Naive thymus-derived CD4-positive, alpha-beta T cell (primary cell): ENCODE data around the gene C10orf95. TPM values are rescaled to one million over a fixed set of nuclear protein-coding genes. Genes with fewer than 3 reads are reported as not detected.

Experiments
- ATAC-seq: fragments of 150-1000 bp; cut with Tn5 transposase; 2 replicates; pipeline ENCODE4 v1.10.0; 2021; ENCODE audit warnings: mild to moderate bottlenecking, moderate library complexity
- CTCF ChIA-PET: fragments of 350-600 bp; sonication (Branson Sonifier 250); formaldehyde crosslinking; loops from one replicate; lab custom pipeline; 2021; ENCODE audit warnings: antibody characterized with exemption; lab: Charles Lee
- POLR2A ChIA-PET: fragments of 350-600 bp; sonication (Branson Sonifier 250); formaldehyde crosslinking; loops from one replicate; lab custom pipeline; 2021; ENCODE audit warnings: antibody characterized with exemption, inconsistent platforms; lab: Charles Lee
- DNase-seq, 9 donors: peaks; one replicate each; pipeline versions ENCODE4 v3.0.0 to v3.0.0-alpha.2; 2020 to 2022; ENCODE audit warnings: mixed read lengths in 1 of 9
- H3K27ac ChIP-seq: one replicate; pipeline ENCODE4 v1.7.0; 2013; ENCODE audit warnings: mild to moderate bottlenecking, low read depth, low read length, moderate library complexity
- H3K27me3 ChIP-seq, 2 donors: one replicate each; pipeline ENCODE4 v1.7.0; 2013; ENCODE audit warnings: low read length in 2 of 2, mild to moderate bottlenecking in 2 of 2, moderate library complexity in 2 of 2; ENCODE audit not compliant: control insufficient read depth in 2 of 2, insufficient read depth in 2 of 2
- H3K36me3 ChIP-seq, 3 experiments: 1 replicate in 2 of 3; 2 replicates in 1 of 3; pipeline ENCODE4 v1.7.0; 2013; ENCODE audit warnings: low read length in 3 of 3, mild to moderate bottlenecking in 3 of 3, moderate library complexity in 1 of 3; ENCODE audit not compliant: insufficient read depth in 3 of 3, control insufficient read depth in 2 of 3
- H3K4me1 ChIP-seq, 2 donors: one replicate each; pipeline ENCODE4 v1.7.0; 2013; ENCODE audit warnings: low read length in 2 of 2, mild to moderate bottlenecking in 2 of 2, moderate library complexity in 1 of 2; ENCODE audit not compliant: control insufficient read depth in 2 of 2, insufficient read depth in 2 of 2
- H3K4me3 ChIP-seq: 2 replicates; pipeline ENCODE4 v1.7.0; 2013; ENCODE audit warnings: mild to moderate bottlenecking, low read length
- H3K9me3 ChIP-seq, 3 experiments: 1 replicate in 2 of 3; 2 replicates in 1 of 3; pipeline ENCODE4 v1.7.0; 2013; ENCODE audit warnings: low read length in 3 of 3; ENCODE audit not compliant: control insufficient read depth in 2 of 3
- H3K27ac Mint-ChIP-seq, 9 donors: one replicate each; pipeline ENCODE4 v1.8.0; 2020 to 2022; ENCODE audit warnings: mixed read lengths in 9 of 9, mild to moderate bottlenecking in 8 of 9, moderate library complexity in 5 of 9, inconsistent platforms in 2 of 9
- H3K27me3 Mint-ChIP-seq, 5 donors: one replicate each; pipeline ENCODE4 v1.8.0; 2021 to 2022; ENCODE audit warnings: mixed read lengths in 5 of 5, mild to moderate bottlenecking in 1 of 5
- H3K36me3 Mint-ChIP-seq, 5 donors: one replicate each; pipeline ENCODE4 v1.8.0; 2020 to 2022; ENCODE audit warnings: mixed read lengths in 5 of 5, mild to moderate bottlenecking in 3 of 5, inconsistent platforms in 1 of 5
- H3K4me1 Mint-ChIP-seq, 7 donors: one replicate each; pipeline ENCODE4 v1.8.0; 2020 to 2022; ENCODE audit warnings: mixed read lengths in 7 of 7, mild to moderate bottlenecking in 3 of 7, inconsistent platforms in 1 of 7
- H3K4me3 Mint-ChIP-seq, 10 donors: one replicate each; pipeline ENCODE4 v1.8.0; 2020 to 2022; ENCODE audit warnings: mild to moderate bottlenecking in 10 of 10, mixed read lengths in 10 of 10, moderate library complexity in 6 of 10, inconsistent platforms in 2 of 10
- H3K9me3 Mint-ChIP-seq, 11 donors: one replicate each; pipeline ENCODE4 v1.8.0; 2020 to 2022; ENCODE audit warnings: mixed read lengths in 11 of 11, mild to moderate bottlenecking in 4 of 11, inconsistent platforms in 1 of 11, moderate library complexity in 1 of 11
- intact Hi-C, 2 donors: fragments of 100-400 bp; cut with micrococcal nuclease; formaldehyde crosslinking; loops; one replicate each; pipeline ENCODE4 v1.15.1; 2023
- polyA plus RNA-seq, 2 donors: library from polyadenylated mRNA; unstranded; fragments of 300-500 nt; fragmentation: Illumina TruSeq; gene quantifications; one replicate each; pipeline ENCODE4 v1.2.3, GENCODE V29; 2021
- total RNA-seq, 6 experiments: library from RNA in 5 of 6; stranded (reverse) in 5 of 6; gene quantifications; 1 replicate in 5 of 6; 2 replicates in 1 of 6; pipeline ENCODE4 v1.2.3 and lab custom pipeline; 2021 to 2026

Gene C10orf95
- total and polyA plus RNA-seq, 7 experiments from 2014 or later: 0.19 to 0.78 (median 0.38) TPM; not detected in 1

GRCh38 chr10:102492344-102492939, 41.1 kb upstream of the C10orf95 start:
- Mint-ChIP-seq H3K4me3 (peak overlapping the region in 1 of 10 donors; percentile 24), H3K9me3 (no peaks in the 10 kb centered on the region), H3K27me3 (no peaks in the 10 kb centered on the region), H3K4me1 (peaks cover 2 to 42% (median 27%) of the 10 kb centered on the region in 7 donors), H3K36me3 (peaks cover 3 to 14% (median 5%) of the 10 kb centered on the region in 5 donors), H3K27ac (peak overlapping the region in 4 of 9 donors; percentile 8 to 83 (median 60))
- Histone ChIP-seq H3K4me1 (peaks cover 0 to 4% of the 10 kb centered on the region in 2 donors), H3K4me3 (no peak overlapping the region), H3K27ac (no peak overlapping the region), H3K36me3 (peaks cover 11 to 50% (median 12%) of the 10 kb centered on the region in 3 experiments), H3K27me3 (no peaks in the 10 kb centered on the region), H3K9me3 (no peaks in the 10 kb centered on the region)
- intact Hi-C loops: no loop called here
- CTCF ChIA-PET: interaction anchor here (0.7 kb wide), 2 partner anchors 92 to 259 kb away, joined by 3 to 5 read pairs; no protein-coding TSS in a partner anchor
- POLR2A ChIA-PET: no interaction called here
- DNase-seq (no peak), ATAC-seq (no peak)

- Histone ChIP-seq H3K4me3 (no peak overlapping the region), H3K4me1 (no peaks in the 10 kb centered on the region), H3K36me3 (peaks cover 11 to 63% (median 12%) of the 10 kb centered on the region in 3 experiments), H3K27me3 (no peaks in the 10 kb centered on the region), H3K9me3 (no peaks in the 10 kb centered on the region), H3K27ac (no peak overlapping the region)
- DNase-seq (no peak), ATAC-seq (no peak)
- ChIA-PET CTCF (interaction anchor here (1.7 kb wide), 1 partner anchor 12 kb away, joined by 6 read pairs; no protein-coding TSS in a partner anchor), POLR2A (no interaction called here)
- Mint-ChIP-seq H3K4me3 (no peak overlapping the region), H3K4me1 (peaks cover 2 to 29% (median 22%) of the 10 kb centered on the region in 7 donors), H3K27ac (peak overlapping the region in 3 of 9 donors; percentile 26 to 70 (median 32)), H3K27me3 (no peaks in the 10 kb centered on the region), H3K36me3 (peaks cover 3 to 14% (median 5%) of the 10 kb centered on the region in 5 donors), H3K9me3 (no peaks in the 10 kb centered on the region)
- intact Hi-C loops: no loop called here
Measured at GRCh38 chr10:102491136-102491535, 39.8 kb upstream of the C10orf95 start.

GRCh38 chr10:102485093-102485784, 33.9 kb upstream of the C10orf95 start:
- Histone ChIP-seq H3K4me1 (no peaks in the 10 kb centered on the region), H3K9me3 (no peaks in the 10 kb centered on the region), H3K27me3 (no peaks in the 10 kb centered on the region), H3K36me3 (peaks cover 31 to 98% (median 33%) of the 10 kb centered on the region in 3 experiments), H3K4me3 (no peak overlapping the region), H3K27ac (no peak overlapping the region)
- intact Hi-C loops: no loop called here
- no peak for ATAC-seq
- H3K36me3 Mint-ChIP-seq: peaks cover 4 to 45% (median 7%) of the 10 kb centered on the region in 5 donors
- POLR2A ChIA-PET: interaction anchor here (0.7 kb wide), 1 partner anchor 16 kb away, joined by 3 read pairs; no protein-coding TSS in a partner anchor
- peak overlapping the region in 1 of 9 donors; percentile 48 for H3K27ac Mint-ChIP-seq
- no peak for DNase-seq
- H3K27me3 Mint-ChIP-seq: no peaks in the 10 kb centered on the region
- CTCF ChIA-PET: no interaction called here
- H3K9me3 Mint-ChIP-seq: no peaks in the 10 kb centered on the region
- H3K4me3 Mint-ChIP-seq: no peak overlapping the region
- H3K4me1 Mint-ChIP-seq: no peaks in the 10 kb centered on the region

- H3K4me1 ChIP-seq: no peaks in the 10 kb centered on the region
- ChIA-PET POLR2A (no interaction called here), CTCF (no interaction called here)
- H3K27ac ChIP-seq: no peak overlapping the region
- Mint-ChIP-seq H3K4me1 (peaks cover 0 to 3% (median 2%) of the 10 kb centered on the region in 7 donors), H3K27ac (no peak overlapping the region), H3K9me3 (no peaks in the 10 kb centered on the region), H3K4me3 (no peak overlapping the region), H3K36me3 (peaks cover 4 to 41% (median 6%) of the 10 kb centered on the region in 5 donors), H3K27me3 (no peaks in the 10 kb centered on the region)
- no peaks in the 10 kb centered on the region for H3K27me3 ChIP-seq
- H3K36me3 ChIP-seq: peaks cover 28 to 99% (median 33%) of the 10 kb centered on the region in 3 experiments
- ATAC-seq (no peak), DNase-seq (no peak)
- intact Hi-C loops: no loop called here
- H3K4me3 ChIP-seq: no peak overlapping the region
- H3K9me3 ChIP-seq: no peaks in the 10 kb centered on the region
Measured at GRCh38 chr10:102484021-102484420, 32.7 kb upstream of the C10orf95 start.

- POLR2A ChIA-PET: interaction anchor here (1.0 to 1.4 kb wide), 2 partner anchors 11 to 44 kb away, joined by 3 to 4 read pairs; no protein-coding TSS in a partner anchor
- H3K9me3 Mint-ChIP-seq: no peaks in the 10 kb centered on the region
Measured at GRCh38 chr10:102480396-102480795, 29.1 kb upstream of the C10orf95 start.

GRCh38 chr10:102479651-102480050, 28.3 kb upstream of the C10orf95 start:
- H3K27ac ChIP-seq: peak overlapping the region; percentile 36
- H3K4me1 ChIP-seq: peaks cover 0 to 4% of the 10 kb centered on the region in 2 donors
- POLR2A ChIA-PET: interaction anchor here (0.8 to 1.4 kb wide), 5 partner anchors 10 to 85 kb away, joined by 3 to 5 read pairs (median 3); partner anchors contain the start of genes CUEDC2 and NFKB2
- no peak for DNase-seq
- CTCF ChIA-PET: interaction anchor here (0.6 to 2.3 kb wide), 16 partner anchors 8 to 254 kb away, joined by 3 to 23 read pairs (median 4); partner anchors contain the start of genes C10orf95, ELOVL3 and NFKB2
- H3K4me3 ChIP-seq: no peak overlapping the region
- no peaks in the 10 kb centered on the region for H3K9me3 ChIP-seq
- Mint-ChIP-seq H3K4me3 (no peak overlapping the region), H3K4me1 (peaks cover 8 to 30% (median 19%) of the 10 kb centered on the region in 7 donors), H3K9me3 (no peaks in the 10 kb centered on the region), H3K36me3 (peaks cover 0 to 24% (median 5%) of the 10 kb centered on the region in 5 donors), H3K27ac (peak overlapping the region in 3 of 9 donors; percentile 65 to 87 (median 85)), H3K27me3 (no peaks in the 10 kb centered on the region)
- no peak for ATAC-seq
- H3K27me3 ChIP-seq: no peaks in the 10 kb centered on the region
- intact Hi-C loops: loop anchor here (1.0 to 2.0 kb wide), 13 partner anchors 19 to 310 kb away; partner anchors contain the start of genes CUEDC2 (in 2 of the 2) and ACTR1A (in 1 of the 2)
- peaks cover 18 to 55% (median 19%) of the 10 kb centered on the region in 3 experiments for H3K36me3 ChIP-seq

More at GRCh38 chr10:102480396-102480795, 29.1 kb upstream of the C10orf95 start:
- Mint-ChIP-seq H3K4me3 (no peak overlapping the region), H3K4me1 (peaks cover 5 to 26% (median 15%) of the 10 kb centered on the region in 7 donors), H3K27ac (no peak overlapping the region), H3K36me3 (peaks cover 0 to 24% (median 5%) of the 10 kb centered on the region in 5 donors), H3K27me3 (no peaks in the 10 kb centered on the region)
- intact Hi-C loops: no loop called here
- Histone ChIP-seq H3K4me3 (no peak overlapping the region), H3K36me3 (peaks cover 21 to 63% (median 22%) of the 10 kb centered on the region in 3 experiments), H3K4me1 (peaks cover 0 to 4% of the 10 kb centered on the region in 2 donors), H3K9me3 (no peaks in the 10 kb centered on the region), H3K27me3 (no peaks in the 10 kb centered on the region), H3K27ac (no peak overlapping the region)
- DNase-seq: no peak
- ATAC-seq: no peak
- CTCF ChIA-PET: interaction anchor here (0.6 to 2.3 kb wide), 5 partner anchors 14 to 255 kb away, joined by 3 to 23 read pairs (median 4); partner anchors contain the start of gene ELOVL3
